PC-9 (cell line): ENCODE data around the gene IGFL1. TPM values are rescaled to one million over a fixed set of nuclear protein-coding genes. Genes with fewer than 3 reads are reported as not detected.

Experiments
- BruUV-seq: library from RNA; stranded (reverse); fragments of 400-500 nt; replicated peaks from 2 replicates; lab custom pipeline; 2021; lab: Mats Ljungman, UMichigan
- CTCF ChIA-PET: fragments of 300-600 bp; sonication (Branson Sonifier 250); formaldehyde crosslinking; loops from one replicate; lab custom pipeline; 2022; ENCODE audit warnings: antibody characterized with exemption; lab: Charles Lee
- POLR2A ChIA-PET: fragments of 300-600 bp; sonication (Branson Sonifier 250); formaldehyde crosslinking; loops from one replicate; lab custom pipeline; 2022; ENCODE audit warnings: antibody characterized with exemption; ENCODE audit not compliant: unreplicated experiment; lab: Charles Lee
- DNase-seq, 2 experiments: peaks; one replicate each; pipeline versions ENCODE4 v3.0.0 to v3.0.0-alpha.2; 2015 to 2022; ENCODE audit warnings: mixed read lengths in 1 of 2
- H2AFZ ChIP-seq: fragments of 200-600 bp; sonication (generic); 2 replicates; pipeline ENCODE4 v1.8.1; 2017; ENCODE audit warnings: antibody characterized with exemption
- H3F3A ChIP-seq: fragments of 200-600 bp; sonication (generic); 2 replicates; pipeline ENCODE4 v1.8.1; 2017; ENCODE audit warnings: antibody characterized with exemption, mild to moderate bottlenecking, low read depth; ENCODE audit not compliant: insufficient read depth
- H3K27ac ChIP-seq: fragments of 200-600 bp; sonication (generic); 2 replicates; pipeline ENCODE4 v1.6.1; 2016; ENCODE audit warnings: mixed run types
- H3K27me3 ChIP-seq: fragments of 200-600 bp; sonication (generic); 2 replicates; pipeline ENCODE4 v1.6.1; 2016; ENCODE audit warnings: low read depth, mixed run types; ENCODE audit not compliant: insufficient read depth
- H3K36me3 ChIP-seq: fragments of 200-600 bp; sonication (generic); 2 replicates; pipeline ENCODE4 v1.6.1; 2016; ENCODE audit warnings: low read depth, mixed run types
- H3K4me1 ChIP-seq: fragments of 200-600 bp; sonication (generic); replicated peaks from 2 replicates; pipeline ENCODE4 v1.6.1; 2016; ENCODE audit warnings: mixed run types; ENCODE audit not compliant: insufficient read depth
- H3K4me2 ChIP-seq: fragments of 200-600 bp; sonication (generic); 2 replicates; pipeline ENCODE4 v1.6.1; 2017; ENCODE audit warnings: mixed run types
- H3K4me3 ChIP-seq: fragments of 200-600 bp; sonication (generic); 2 replicates; pipeline ENCODE4 v1.6.1; 2016; ENCODE audit warnings: mixed run types
- H3K79me2 ChIP-seq: fragments of 200-600 bp; sonication (generic); 2 replicates; pipeline ENCODE4 v1.6.1; 2017; ENCODE audit warnings: low read depth, mixed run types
- H3K9me2 ChIP-seq: fragments of 200-600 bp; sonication (generic); 2 replicates; pipeline ENCODE4 v1.8.1; 2017; ENCODE audit warnings: mild to moderate bottlenecking; ENCODE audit not compliant: insufficient read depth
- H3K9me3 ChIP-seq: fragments of 200-600 bp; sonication (generic); 2 replicates; pipeline ENCODE4 v1.8.1; 2016; ENCODE audit warnings: low read depth; ENCODE audit not compliant: insufficient read depth
- H4K20me1 ChIP-seq: fragments of 200-600 bp; sonication (generic); 2 replicates; pipeline ENCODE4 v1.8.1; 2017; ENCODE audit not compliant: insufficient read depth
- CTCF ChIP-seq: fragments of 200-600 bp; sonication (generic); conservative IDR thresholded peaks from 2 replicates; pipeline ENCODE4 v1.6.1; 2017; ENCODE audit warnings: mixed run types, antibody characterized with exemption, mild to moderate bottlenecking, moderate library complexity
- EZH2 ChIP-seq: fragments of 200-600 bp; sonication (generic); IDR thresholded peaks from 2 replicates; pipeline ENCODE4 v1.8.0; 2017; ENCODE audit warnings: antibody characterized with exemption, low read depth
- intact Hi-C: fragments of 100-400 bp; cut with micrococcal nuclease; formaldehyde crosslinking; loops from one replicate; pipeline ENCODE4 v1.10.0; 2022; ENCODE audit not compliant: unreplicated experiment
- total RNA-seq: library from RNA; stranded (reverse); gene quantifications from 2 replicates; pipeline ENCODE4 v1.2.3, GENCODE V29; 2021

Gene IGFL1
- total RNA-seq, 1 experiment from 2014 or later, result 2.6 TPM

GRCh38 chr19:46196410-46197124, 33.0 kb upstream of the IGFL1 start:
- no peaks in the 10 kb centered on the region for H3K9me2 ChIP-seq
- BruUV-seq, result no TSS peak
- intact Hi-C loops, result loop anchor here (10.0 kb wide), 1 partner anchor 178 kb away; no protein-coding TSS in a partner anchor
- H2AFZ ChIP-seq, result no peak overlapping the region
- no peaks in the 10 kb centered on the region for H3K9me3 ChIP-seq
- CTCF ChIA-PET, result no interaction called here
- no peak for TF ChIP-seq EZH2
- TF ChIP-seq CTCF, result no peak
- H3K4me2 ChIP-seq, result no peak overlapping the region; the same call in 1 of the 2 replicates
- no peak overlapping the region for H3K4me3 ChIP-seq
- H3F3A ChIP-seq, result peaks cover 94% of the 10 kb centered on the region
- no peaks in the 10 kb centered on the region for H3K27me3 ChIP-seq
- peaks cover 40% of the 10 kb centered on the region for H4K20me1 ChIP-seq
- peaks cover 89% of the 10 kb centered on the region for H3K4me1 ChIP-seq
- H3K79me2 ChIP-seq, result peaks cover 36% of the 10 kb centered on the region
- H3K36me3 ChIP-seq, result peaks cover 33% of the 10 kb centered on the region
- DNase-seq, result no peak
- peak overlapping the region; percentile 56; the same call in 1 of the 2 replicates for H3K27ac ChIP-seq
- POLR2A ChIA-PET, result no interaction called here

GRCh38 chr19:46197314-46198070, 32.0 kb upstream of the IGFL1 start:
- Histone ChIP-seq H2AFZ (no peak overlapping the region), H3K27me3 (no peaks in the 10 kb centered on the region), H3K4me2 (no peak overlapping the region), H3K79me2 (peaks cover 45% of the 10 kb centered on the region), H3K4me3 (no peak overlapping the region), H3K4me1 (peaks cover 84% of the 10 kb centered on the region), H3K36me3 (peaks cover 36% of the 10 kb centered on the region), H3K27ac (peak overlapping the region; percentile 56), H3K9me3 (no peaks in the 10 kb centered on the region), H4K20me1 (peaks cover 40% of the 10 kb centered on the region), H3F3A (peaks cover 94% of the 10 kb centered on the region), H3K9me2 (no peaks in the 10 kb centered on the region)
- POLR2A ChIA-PET, result interaction anchor here (0.7 kb wide), 1 partner anchor 118 kb away, joined by 3 read pairs; no protein-coding TSS in a partner anchor
- intact Hi-C loops, result loop anchor here (1.0 to 10.0 kb wide), 2 partner anchors 14 to 177 kb away; no protein-coding TSS in a partner anchor
- BruUV-seq, result no TSS peak
- TF ChIP-seq CTCF (no peak), EZH2 (no peak)
- DNase-seq, result peak in 1 of 2 experiments; percentile 37
- CTCF ChIA-PET, result interaction anchor here (0.8 kb wide), 1 partner anchor 62 kb away, joined by 25 read pairs; no protein-coding TSS in a partner anchor

- Histone ChIP-seq H4K20me1 (peaks cover 36% of the 10 kb centered on the region), H3K4me3 (peak overlapping the region; percentile 65; the same call in 1 of the 2 replicates), H3K9me2 (no peaks in the 10 kb centered on the region), H3K36me3 (peaks cover 36% of the 10 kb centered on the region), H3F3A (peaks cover 92% of the 10 kb centered on the region), H2AFZ (no peak overlapping the region), H3K79me2 (peaks cover 49% of the 10 kb centered on the region), H3K27me3 (no peaks in the 10 kb centered on the region), H3K27ac (peak overlapping the region; percentile 97), H3K4me1 (peaks cover 78% of the 10 kb centered on the region), H3K4me2 (peak overlapping the region; percentile 90), H3K9me3 (no peaks in the 10 kb centered on the region)
- ChIA-PET POLR2A (interaction anchor here (0.6 kb wide), 1 partner anchor 13 kb away, joined by 5 read pairs; no protein-coding TSS in a partner anchor), CTCF (interaction anchor here (0.6 kb wide), 1 partner anchor 382 kb away, joined by 3 read pairs; no protein-coding TSS in a partner anchor)
- intact Hi-C loops, result loop anchor here (1.0 to 10.0 kb wide), 2 partner anchors 13 to 176 kb away; no protein-coding TSS in a partner anchor
- BruUV-seq, result no TSS peak
- DNase-seq, result peak; percentile 60 to 85
- TF ChIP-seq EZH2 (no peak), CTCF (no peak)
Measured at GRCh38 chr19:46198756-46199155, 30.8 kb upstream of the IGFL1 start.
